Fibroblast of peridontal ligament (primary cell): ENCODE results near the gene ANKRD40CL.

Experiments used
- DNase-seq: peaks from one replicate; pipeline ENCODE4 v3.0.0-alpha.2; 2010; ENCODE audit errors: extremely low read depth

The ANKRD40CL gene

DNA sequence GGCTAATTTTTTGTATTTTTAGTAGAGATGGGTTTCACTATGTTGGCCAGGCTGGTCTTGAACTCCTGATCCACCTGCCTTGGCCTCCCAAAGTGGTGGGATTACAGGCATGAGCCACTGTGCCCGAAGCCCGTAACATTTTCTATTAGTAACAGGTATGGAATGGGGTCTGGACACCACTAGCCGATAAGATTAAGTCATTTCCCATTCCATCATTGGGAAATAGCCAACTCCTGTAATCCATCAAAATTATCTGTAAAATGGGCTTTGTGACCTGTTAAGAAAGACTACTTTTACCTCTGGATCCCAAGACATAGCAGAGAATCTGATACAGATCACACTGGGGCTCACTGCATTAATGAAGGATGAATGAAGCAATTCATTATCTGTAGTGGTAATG, 51.8 kb downstream of the ANKRD40CL start:
- no peak for DNase-seq

DNA sequence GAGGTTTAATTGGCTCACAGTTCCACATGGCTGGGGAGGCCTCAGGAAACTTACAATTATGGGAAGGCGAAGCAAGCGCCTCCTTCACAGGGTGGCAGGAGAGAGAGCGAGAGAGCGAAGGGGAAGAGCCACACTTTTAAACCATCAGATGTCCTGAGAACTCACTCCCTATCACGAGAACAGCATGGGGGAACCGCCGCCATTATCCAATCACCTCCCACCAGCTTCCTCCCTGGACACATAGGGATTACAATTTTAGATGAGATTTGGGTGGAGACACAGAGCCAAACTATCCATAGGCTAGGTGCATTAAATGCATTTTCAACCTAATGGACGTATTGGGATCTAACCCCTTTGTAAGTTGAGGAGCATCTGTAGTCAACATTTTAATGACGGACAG, 54.7 kb downstream of the ANKRD40CL start:
- DNase-seq: no peak
